ENCODE measurements around the gene PROC. TPM values are rescaled to one million over a fixed set of nuclear protein-coding genes. Genes with fewer than 3 reads are reported as not detected.
A peak's percentile ranks its signal among the peaks of the same experiment; 100 is the strongest.
"Not testable (repeated sequence)": the region's sequence is repeated elsewhere in the genome, so short reads cannot be mapped to it uniquely, and the experiment has no call there.

Gene PROC
- total and polyA plus RNA-seq, 2 of the 4 experiments (the other 2 are of a cell fraction), result 0.07 TPM; not detected in 1

DNA sequence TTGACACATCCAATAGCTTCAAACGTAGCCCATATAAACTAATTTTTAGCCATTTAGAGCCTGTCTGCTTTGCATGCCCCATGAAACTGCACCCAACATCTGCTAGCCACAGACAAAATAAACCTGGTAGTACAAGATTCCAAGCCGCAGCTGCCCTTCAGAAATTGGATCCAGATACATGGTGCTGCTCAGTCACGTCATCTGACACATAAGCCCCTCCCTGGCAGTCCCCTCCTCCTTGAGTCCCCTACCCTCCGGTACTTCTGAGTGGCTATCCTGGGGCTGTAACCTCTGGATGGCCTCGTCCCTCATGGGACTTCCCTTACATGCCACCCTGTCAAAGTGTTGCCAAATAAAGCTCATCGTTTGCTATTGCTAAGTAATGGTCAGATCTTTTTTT is 33.8 kb downstream of the PROC start:
- no peak overlapping the region; the same call in 1 of the 2 replicates for H3K23ac ChIP-seq (ENCODE audit: low read depth, low read length)
- no peak for ATAC-seq (ENCODE audit: low read depth)
- no peak overlapping the region for H3K56ac ChIP-seq (ENCODE audit: extremely low read depth, insufficient read depth, low read length)
- no peak overlapping the region for H2AK9ac ChIP-seq (replicated peaks; ENCODE audit: low read depth, low read length, poor library complexity)
- no peaks in the 10 kb centered on the region for H3K27me3 ChIP-seq (ENCODE audit: control insufficient read depth, insufficient read depth, low read length)
- no peak overlapping the region for H3K18ac ChIP-seq (ENCODE audit: low read depth, low read length)
- H3K79me1 ChIP-seq (ENCODE audit: low read depth in 1 of 2, low read length in 2 of 2), result no peaks in the 10 kb centered on the region
- no peak overlapping the region for H2BK5ac ChIP-seq (ENCODE audit: low read depth, low read length, poor library complexity, severe bottlenecking)
- H3K4me3 ChIP-seq (ENCODE audit: insufficient read depth, low read depth, low read length), result no peak overlapping the region
- no peak for TF ChIP-seq RCOR1 (IDR thresholded peaks at IDR 0.05; ENCODE audit: insufficient replicate concordance, low read length)
- DNase-seq, result peak; percentile 5
- ChIA-PET CTCF (no interaction called here), POLR2A (ENCODE audit: unreplicated experiment) (no interaction called here)
- no peak overlapping the region for H4K91ac ChIP-seq (ENCODE audit: insufficient read depth, low read depth, low read length)
- intact Hi-C loops (cut with micrococcal nuclease) (no loop called here), dilution Hi-C loops (cut with HindIII; ENCODE audit: low sequenced_read_pairs, unreplicated experiment) (no loop called here), in situ Hi-C loops (cut with MboI; ENCODE audit: low sequenced_read_pairs) (no loop called here)
- no peak overlapping the region for H4K5ac ChIP-seq (ENCODE audit: low read depth, low read length)
- H3K4me1 ChIP-seq (ENCODE audit: control insufficient read depth, insufficient read depth, low read length), result 0 out of 2 replicates have a peak, but pooled peaks cover 4% of the 10 kb centered on the region
- H3K4me2 ChIP-seq (ENCODE audit: low read depth, low read length), result no peak overlapping the region
- H3K36me3 ChIP-seq (ENCODE audit: control insufficient read depth, insufficient read depth, low read length), result no peaks in the 10 kb centered on the region
- WGBS, 2 experiments (ENCODE audit: extremely low coverage in 2 of 2, insufficient read length in 1 of 2), result 61% methylated on average over 4 of the region's 6 CpGs; no CpG with 5 or more reads in 1 of the 2 experiments
- no peak overlapping the region for H3K9ac ChIP-seq (ENCODE audit: low read depth, low read length)
- H3K9me3 ChIP-seq (ENCODE audit: control insufficient read depth, insufficient read depth, low read length), result no peaks in the 10 kb centered on the region
- BruUV-seq (replicated peaks), result no TSS peak
- H2BK20ac ChIP-seq (ENCODE audit: low read depth, low read length), result no peak overlapping the region
- no peak overlapping the region for H2AFZ ChIP-seq (replicated peaks; ENCODE audit: low read length, poor library complexity)
- 0 out of 2 replicates have a peak overlapping the region, but pooled peaks have one; percentile 21 for H2AK5ac ChIP-seq (ENCODE audit: low read depth, low read length)
- no peak overlapping the region for H2BK120ac ChIP-seq (ENCODE audit: low read depth, low read length)
- H2BK15ac ChIP-seq (ENCODE audit: low read depth, low read length), result no peak overlapping the region
- H4K20me1 ChIP-seq (ENCODE audit: insufficient read depth, low read length), result no peaks in the 10 kb centered on the region
- H3K4ac ChIP-seq (ENCODE audit: low read depth, low read length), result no peak overlapping the region
- no peak overlapping the region for H3K27ac ChIP-seq (ENCODE audit: insufficient read depth, low read length)
- no peak overlapping the region for H3K14ac ChIP-seq (replicated peaks; ENCODE audit: low read depth, low read length)
- H4K8ac ChIP-seq (ENCODE audit: low read depth in 2 of 2, low read length in 2 of 2), result no peak overlapping the region
- no peaks in the 10 kb centered on the region; the same call in 1 of the 2 replicates for H3K9me1 ChIP-seq (ENCODE audit: insufficient read depth, low read length)

DNA sequence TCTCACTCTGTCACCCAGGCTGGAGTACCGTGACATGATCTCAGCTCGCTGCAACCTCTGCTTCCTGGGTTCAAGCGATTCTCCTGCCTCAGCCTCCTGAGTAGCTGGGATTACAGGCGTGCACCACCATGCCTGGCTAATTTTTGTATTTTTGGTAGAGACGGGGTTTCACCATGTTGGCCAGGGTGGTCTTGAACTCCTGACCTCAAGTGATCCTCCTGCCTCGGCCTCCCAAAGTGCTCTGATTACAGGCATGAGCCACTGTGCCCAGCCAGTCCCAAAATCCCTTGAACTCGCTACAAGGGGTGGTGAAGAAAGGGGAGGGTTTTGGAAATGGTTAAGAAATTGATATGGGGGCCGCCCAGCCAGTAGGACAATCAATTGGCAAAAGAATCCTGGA is 34.2 kb downstream of the PROC start:
- H3K79me1 ChIP-seq (ENCODE audit: low read depth in 1 of 2, low read length in 2 of 2); H3K4me2 ChIP-seq (ENCODE audit: low read depth, low read length); H3K4ac ChIP-seq (ENCODE audit: low read depth, low read length); H2AFZ ChIP-seq (replicated peaks; ENCODE audit: low read length, poor library complexity); H3K56ac ChIP-seq (ENCODE audit: extremely low read depth, insufficient read depth, low read length); CTCF ChIA-PET; H4K20me1 ChIP-seq (ENCODE audit: insufficient read depth, low read length); H3K36me3 ChIP-seq (ENCODE audit: control insufficient read depth, insufficient read depth, low read length); intact Hi-C loops (cut with micrococcal nuclease); H3K18ac ChIP-seq (ENCODE audit: low read depth, low read length); DNase-seq; H2AK5ac ChIP-seq (ENCODE audit: low read depth, low read length); in situ Hi-C loops (cut with MboI; ENCODE audit: low sequenced_read_pairs); H2AK9ac ChIP-seq (replicated peaks; ENCODE audit: low read depth, low read length, poor library complexity); H3K9ac ChIP-seq (ENCODE audit: low read depth, low read length); H4K91ac ChIP-seq (ENCODE audit: insufficient read depth, low read depth, low read length); H2BK15ac ChIP-seq (ENCODE audit: low read depth, low read length); H3K27me3 ChIP-seq (ENCODE audit: control insufficient read depth, insufficient read depth, low read length); H2BK5ac ChIP-seq (ENCODE audit: low read depth, low read length, poor library complexity, severe bottlenecking); H3K9me3 ChIP-seq (ENCODE audit: control insufficient read depth, insufficient read depth, low read length); H3K23ac ChIP-seq (ENCODE audit: low read depth, low read length); H3K14ac ChIP-seq (replicated peaks; ENCODE audit: low read depth, low read length); H2BK120ac ChIP-seq (ENCODE audit: low read depth, low read length); ATAC-seq (ENCODE audit: low read depth); H3K4me1 ChIP-seq (ENCODE audit: control insufficient read depth, insufficient read depth, low read length); POLR2A ChIA-PET (ENCODE audit: unreplicated experiment); H3K9me1 ChIP-seq (ENCODE audit: insufficient read depth, low read length); H4K5ac ChIP-seq (ENCODE audit: low read depth, low read length); BruUV-seq (replicated peaks); H4K8ac ChIP-seq (ENCODE audit: low read depth in 2 of 2, low read length in 2 of 2); H2BK20ac ChIP-seq (ENCODE audit: low read depth, low read length); H3K27ac ChIP-seq (ENCODE audit: insufficient read depth, low read length); dilution Hi-C loops (cut with HindIII; ENCODE audit: low sequenced_read_pairs, unreplicated experiment); H3K4me3 ChIP-seq (ENCODE audit: insufficient read depth, low read depth, low read length): not testable (repeated sequence)
- no CpG with 5 or more reads among the region's 8 CpGs for WGBS, 2 experiments (ENCODE audit: extremely low coverage in 2 of 2, insufficient read length in 1 of 2)

All from IMR-90 (cell line).